Measurements from ENCODE around the gene SND1. TPM values are rescaled to one million over a fixed set of nuclear protein-coding genes. Genes with fewer than 3 reads are reported as not detected.
A peak's percentile ranks its signal among the peaks of the same experiment; 100 is the strongest.

Gene SND1
- total and polyA plus RNA-seq, 10 of the 15 experiments (the other 5 are each of a cell fraction or from before 2014, with no cell fraction given): 52.4 to 270 (median 146) TPM

DNA sequence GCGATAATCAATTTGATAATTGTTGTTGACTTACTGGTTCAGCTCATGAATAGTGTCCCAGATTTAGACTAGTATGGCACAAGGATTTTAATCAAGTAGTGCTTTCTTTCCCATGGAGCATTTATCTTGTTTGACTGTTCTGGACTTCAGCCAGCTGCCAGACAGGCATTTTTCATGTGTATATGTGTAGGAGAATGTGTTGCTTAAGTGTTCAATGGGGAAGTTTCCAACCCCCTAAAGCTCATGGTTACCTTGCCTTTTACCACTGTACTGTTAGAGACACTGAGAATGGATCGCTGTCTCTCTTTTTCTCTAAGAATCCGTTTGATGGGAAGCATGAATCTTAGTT, 275.3 kb downstream of the SND1 start:
- H4K20me1 ChIP-seq (ENCODE audit: control insufficient read depth, insufficient read depth): no peaks in the 10 kb centered on the region
- ChIA-PET POLR2A (interaction anchor here (0.7 to 1.0 kb wide), 3 partner anchors 10 to 25 kb away, joined by 3 to 5 read pairs (median 3); no protein-coding TSS in a partner anchor), SMC1A (ENCODE audit: uncharacterized antibody, unreplicated experiment) (interaction anchor here (0.5 to 2.9 kb wide), 5 partner anchors 12 to 475 kb away, joined by 3 to 10 read pairs (median 4); no protein-coding TSS in a partner anchor), RAD21 (ENCODE audit: unreplicated experiment) (interaction anchor here (1.2 to 1.5 kb wide), 2 partner anchors 21 to 219 kb away, joined by 3 to 4 read pairs; no protein-coding TSS in a partner anchor), CTCF (no interaction called here)
- peaks cover 0 to 5% of the 10 kb centered on the region in 2 experiments; a peak in 3 of 4 replicates for H3K36me3 ChIP-seq (ENCODE audit: control insufficient read depth in 2 of 2, insufficient read depth in 2 of 2, low read length in 1 of 2)
- peaks cover 2% of the 10 kb centered on the region; the same call in 2 of the 3 replicates for H3K9me3 ChIP-seq (replicated peaks; ENCODE audit: control insufficient read depth, insufficient read depth, low read length)
- in situ Hi-C loops (cut with MboI): no loop called here
- peak overlapping the region; percentile 78 for H3K4me2 ChIP-seq (ENCODE audit: control insufficient read depth, insufficient read depth)
- peak overlapping the region; percentile 30; the same call in 1 of the 2 replicates for H3K4me3 ChIP-seq
- intact Hi-C loops (cut with micrococcal nuclease; ENCODE audit: unreplicated experiment): no loop called here
- no peak overlapping the region for H2AFZ ChIP-seq (ENCODE audit: control insufficient read depth, low read depth, low read length)
- H3K27ac ChIP-seq (ENCODE audit: control insufficient read depth, insufficient read depth): peak overlapping the region; percentile 36
- DNase-seq (ENCODE audit: low read depth, low spot score) (no peak), ATAC-seq (peak; percentile 35; the same call in 2 of the 3 replicates), FAIRE-seq (no peak)
- no peaks in the 10 kb centered on the region for H3K27me3 ChIP-seq (replicated peaks in 1 of 2; ENCODE audit: control insufficient read depth in 2 of 2, insufficient read depth in 2 of 2, low read length in 1 of 2)
- peaks cover 21% of the 10 kb centered on the region for H3K79me2 ChIP-seq (ENCODE audit: control insufficient read depth, insufficient read depth, low read length)
- WGBS (ENCODE audit: insufficient coverage, insufficient replicate concordance, low lambda C conversion rate, missing lambda C conversion rate): 86% methylated on average over 3 of the region's 3 CpGs
- peaks cover 41% of the 10 kb centered on the region for H3K4me1 ChIP-seq (ENCODE audit: control insufficient read depth, insufficient read depth, low read length)
- no peak overlapping the region for H3K9ac ChIP-seq (ENCODE audit: control insufficient read depth, insufficient read depth, low read length)
- BruUV-seq (replicated peaks): no TSS peak
- no peak for TF ChIP-seq SMAD1 (IDR thresholded peaks at IDR 0.05; ENCODE audit: low read depth, partially characterized antibody)

DNA sequence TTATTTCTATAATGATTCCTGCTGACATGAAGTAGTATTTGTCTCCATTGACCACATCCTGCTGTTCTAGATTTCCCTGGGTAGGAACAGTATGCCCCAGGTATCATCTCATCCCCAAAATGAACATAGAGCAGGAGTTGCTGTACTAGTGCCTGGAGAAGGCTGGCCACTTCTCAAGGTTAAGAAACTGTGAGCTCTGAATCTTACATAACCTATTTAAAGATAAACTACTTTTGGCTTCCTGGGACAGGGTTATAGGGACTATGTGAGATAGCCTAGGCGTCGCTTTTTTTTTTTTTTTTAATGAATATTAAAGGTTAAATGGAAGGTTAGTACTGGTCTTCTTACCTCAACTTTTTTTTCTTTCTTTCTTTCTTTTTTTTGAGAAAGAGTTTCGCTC, 276.2 kb downstream of the SND1 start:
- no peak overlapping the region for H3K9ac ChIP-seq (ENCODE audit: control insufficient read depth, insufficient read depth, low read length)
- no peaks in the 10 kb centered on the region for H3K27me3 ChIP-seq (replicated peaks in 1 of 2; ENCODE audit: control insufficient read depth in 2 of 2, insufficient read depth in 2 of 2, low read length in 1 of 2)
- H3K4me3 ChIP-seq: no peak overlapping the region
- H4K20me1 ChIP-seq (ENCODE audit: control insufficient read depth, insufficient read depth): no peaks in the 10 kb centered on the region
- H2AFZ ChIP-seq (ENCODE audit: control insufficient read depth, low read depth, low read length): no peak overlapping the region
- FAIRE-seq: no peak
- POLR2A ChIA-PET: interaction anchor here (0.5 to 1.0 kb wide), 6 partner anchors 7 to 543 kb away, joined by 3 to 6 read pairs (median 3); no protein-coding TSS in a partner anchor
- intact Hi-C loops (cut with micrococcal nuclease; ENCODE audit: unreplicated experiment): no loop called here
- SMC1A ChIA-PET (ENCODE audit: uncharacterized antibody, unreplicated experiment): interaction anchor here (0.6 to 2.9 kb wide), 10 partner anchors 13 to 212 kb away, joined by 3 to 10 read pairs (median 3); no protein-coding TSS in a partner anchor
- no peak; the same call in 2 of the 3 replicates for ATAC-seq
- peaks cover 41% of the 10 kb centered on the region for H3K4me1 ChIP-seq (ENCODE audit: control insufficient read depth, insufficient read depth, low read length)
- H3K27ac ChIP-seq (ENCODE audit: control insufficient read depth, insufficient read depth): peak overlapping the region; percentile 36
- peaks cover 2% of the 10 kb centered on the region; the same call in 2 of the 3 replicates for H3K9me3 ChIP-seq (replicated peaks; ENCODE audit: control insufficient read depth, insufficient read depth, low read length)
- DNase-seq (ENCODE audit: low read depth, low spot score): no peak
- TF ChIP-seq, protein P1, sequence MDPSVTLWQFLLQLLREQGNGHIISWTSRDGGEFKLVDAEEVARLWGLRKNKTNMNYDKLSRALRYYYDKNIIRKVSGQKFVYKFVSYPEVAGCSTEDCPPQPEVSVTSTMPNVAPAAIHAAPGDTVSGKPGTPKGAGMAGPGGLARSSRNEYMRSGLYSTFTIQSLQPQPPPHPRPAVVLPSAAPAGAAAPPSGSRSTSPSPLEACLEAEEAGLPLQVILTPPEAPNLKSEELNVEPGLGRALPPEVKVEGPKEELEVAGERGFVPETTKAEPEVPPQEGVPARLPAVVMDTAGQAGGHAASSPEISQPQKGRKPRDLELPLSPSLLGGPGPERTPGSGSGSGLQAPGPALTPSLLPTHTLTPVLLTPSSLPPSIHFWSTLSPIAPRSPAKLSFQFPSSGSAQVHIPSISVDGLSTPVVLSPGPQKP (IDR thresholded peaks at IDR 0.05; ENCODE audit: low read depth, low read length): no peak
- TF ChIP-seq, protein P2, sequence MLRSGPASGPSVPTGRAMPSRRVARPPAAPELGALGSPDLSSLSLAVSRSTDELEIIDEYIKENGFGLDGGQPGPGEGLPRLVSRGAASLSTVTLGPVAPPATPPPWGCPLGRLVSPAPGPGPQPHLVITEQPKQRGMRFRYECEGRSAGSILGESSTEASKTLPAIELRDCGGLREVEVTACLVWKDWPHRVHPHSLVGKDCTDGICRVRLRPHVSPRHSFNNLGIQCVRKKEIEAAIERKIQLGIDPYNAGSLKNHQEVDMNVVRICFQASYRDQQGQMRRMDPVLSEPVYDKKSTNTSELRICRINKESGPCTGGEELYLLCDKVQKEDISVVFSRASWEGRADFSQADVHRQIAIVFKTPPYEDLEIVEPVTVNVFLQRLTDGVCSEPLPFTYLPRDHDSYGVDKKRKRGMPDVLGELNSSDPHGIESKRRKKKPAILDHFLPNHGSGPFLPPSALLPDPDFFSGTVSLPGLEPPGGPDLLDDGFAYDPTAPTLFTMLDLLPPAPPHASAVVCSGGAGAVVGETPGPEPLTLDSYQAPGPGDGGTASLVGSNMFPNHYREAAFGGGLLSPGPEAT (IDR thresholded peaks at IDR 0.05; ENCODE audit: low read depth): no peak
- TF ChIP-seq GATAD2B (conservative IDR thresholded peaks at IDR 0.05; ENCODE audit: low read depth) (no peak), NR2C2 (IDR thresholded peaks at IDR 0.05; ENCODE audit: borderline replicate concordance, control insufficient read depth, insufficient read length, low read depth) (no peak), BHLHE40 (IDR thresholded peaks at IDR 0.05; ENCODE audit: borderline replicate concordance in 1 of 2, low read depth in 2 of 2, low read length in 1 of 2) (no peak), EED (IDR thresholded peaks at IDR 0.05; ENCODE audit: low read depth) (no peak), STAT3 (IDR thresholded peaks at IDR 0.05; ENCODE audit: low read depth, low read length) (no peak)
- TF ChIP-seq, protein P3, sequence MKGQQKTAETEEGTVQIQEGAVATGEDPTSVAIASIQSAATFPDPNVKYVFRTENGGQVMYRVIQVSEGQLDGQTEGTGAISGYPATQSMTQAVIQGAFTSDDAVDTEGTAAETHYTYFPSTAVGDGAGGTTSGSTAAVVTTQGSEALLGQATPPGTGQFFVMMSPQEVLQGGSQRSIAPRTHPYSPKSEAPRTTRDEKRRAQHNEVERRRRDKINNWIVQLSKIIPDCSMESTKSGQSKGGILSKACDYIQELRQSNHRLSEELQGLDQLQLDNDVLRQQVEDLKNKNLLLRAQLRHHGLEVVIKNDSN (IDR thresholded peaks at IDR 0.05; ENCODE audit: borderline replicate concordance, extremely low read length, insufficient read depth, low read depth, low read length): no peak
- H3K79me2 ChIP-seq (ENCODE audit: control insufficient read depth, insufficient read depth, low read length): peaks cover 21% of the 10 kb centered on the region
- H3K36me3 ChIP-seq (ENCODE audit: control insufficient read depth in 2 of 2, insufficient read depth in 2 of 2, low read length in 1 of 2): peaks cover 0 to 5% of the 10 kb centered on the region in 2 experiments; a peak in 3 of 4 replicates
- BruUV-seq (replicated peaks): no TSS peak
- 100% methylated on average over 3 of the region's 3 CpGs for WGBS (ENCODE audit: insufficient coverage, insufficient replicate concordance, low lambda C conversion rate, missing lambda C conversion rate)
- H3K4me2 ChIP-seq (ENCODE audit: control insufficient read depth, insufficient read depth): peak overlapping the region; percentile 78
- in situ Hi-C loops (cut with MboI): no loop called here
- CTCF ChIA-PET: no interaction called here
- RAD21 ChIA-PET (ENCODE audit: unreplicated experiment): interaction anchor here (1.2 to 1.6 kb wide), 3 partner anchors 7 to 220 kb away, joined by 3 to 4 read pairs (median 4); no protein-coding TSS in a partner anchor

Data from GM12878 (cell line).